ENCODE results near the gene FOXE3. TPM values are rescaled to one million over a fixed set of nuclear protein-coding genes. Genes with fewer than 3 reads are reported as not detected.

The FOXE3 gene
- total RNA-seq, 1 experiment from 2014 or later: 0.46 TPM

DNA sequence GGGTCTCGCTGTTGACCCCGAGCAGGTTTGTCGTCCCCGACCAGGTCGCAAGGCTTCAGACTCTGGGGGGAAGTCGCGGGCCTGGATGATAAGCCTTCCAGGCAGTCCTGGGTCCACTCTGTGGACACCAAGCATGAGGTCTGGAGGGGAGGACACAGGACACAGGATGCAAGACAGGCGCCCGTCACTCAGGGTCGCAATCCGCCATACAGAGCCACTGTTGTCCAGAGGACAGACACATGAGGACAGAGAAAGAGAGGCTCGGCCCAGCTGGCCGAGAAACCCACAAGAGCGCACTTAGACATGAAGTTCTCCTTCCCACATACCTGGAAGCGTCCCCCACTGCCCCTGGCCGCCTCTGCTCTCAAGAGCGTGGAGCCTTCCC lies 16.9 kb downstream of the FOXE3 start:
- TF ChIP-seq CTCF (IDR thresholded peaks at IDR 0.05) (no peak), TCF7L2 (IDR thresholded peaks at IDR 0.05; ENCODE audit: low read depth, low read length) (no peak), POLR2AphosphoS5 (IDR thresholded peaks at IDR 0.05; ENCODE audit: low read depth, low read length) (no peak), SIN3A (IDR thresholded peaks at IDR 0.05; ENCODE audit: borderline replicate concordance, insufficient read depth, low read depth, low read length) (no peak)
- TF ChIP-seq, protein P1, sequence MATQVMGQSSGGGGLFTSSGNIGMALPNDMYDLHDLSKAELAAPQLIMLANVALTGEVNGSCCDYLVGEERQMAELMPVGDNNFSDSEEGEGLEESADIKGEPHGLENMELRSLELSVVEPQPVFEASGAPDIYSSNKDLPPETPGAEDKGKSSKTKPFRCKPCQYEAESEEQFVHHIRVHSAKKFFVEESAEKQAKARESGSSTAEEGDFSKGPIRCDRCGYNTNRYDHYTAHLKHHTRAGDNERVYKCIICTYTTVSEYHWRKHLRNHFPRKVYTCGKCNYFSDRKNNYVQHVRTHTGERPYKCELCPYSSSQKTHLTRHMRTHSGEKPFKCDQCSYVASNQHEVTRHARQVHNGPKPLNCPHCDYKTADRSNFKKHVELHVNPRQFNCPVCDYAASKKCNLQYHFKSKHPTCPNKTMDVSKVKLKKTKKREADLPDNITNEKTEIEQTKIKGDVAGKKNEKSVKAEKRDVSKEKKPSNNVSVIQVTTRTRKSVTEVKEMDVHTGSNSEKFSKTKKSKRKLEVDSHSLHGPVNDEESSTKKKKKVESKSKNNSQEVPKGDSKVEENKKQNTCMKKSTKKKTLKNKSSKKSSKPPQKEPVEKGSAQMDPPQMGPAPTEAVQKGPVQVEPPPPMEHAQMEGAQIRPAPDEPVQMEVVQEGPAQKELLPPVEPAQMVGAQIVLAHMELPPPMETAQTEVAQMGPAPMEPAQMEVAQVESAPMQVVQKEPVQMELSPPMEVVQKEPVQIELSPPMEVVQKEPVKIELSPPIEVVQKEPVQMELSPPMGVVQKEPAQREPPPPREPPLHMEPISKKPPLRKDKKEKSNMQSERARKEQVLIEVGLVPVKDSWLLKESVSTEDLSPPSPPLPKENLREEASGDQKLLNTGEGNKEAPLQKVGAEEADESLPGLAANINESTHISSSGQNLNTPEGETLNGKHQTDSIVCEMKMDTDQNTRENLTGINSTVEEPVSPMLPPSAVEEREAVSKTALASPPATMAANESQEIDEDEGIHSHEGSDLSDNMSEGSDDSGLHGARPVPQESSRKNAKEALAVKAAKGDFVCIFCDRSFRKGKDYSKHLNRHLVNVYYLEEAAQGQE (IDR thresholded peaks at IDR 0.05; ENCODE audit: insufficient read depth in 1 of 2, low read depth in 2 of 2, low read length in 1 of 2): no peak
- intact Hi-C loops (cut with micrococcal nuclease; ENCODE audit: unreplicated experiment) (no loop called here), in situ Hi-C loops (cut with HindIII; ENCODE audit: low pct_unique_long_range_greater_than_20kb, low sequenced_read_pairs) (no loop called here)
- H3K27ac ChIP-seq (ENCODE audit: low read length): no peak overlapping the region
- DNase-seq (ENCODE audit: low read depth, low spot score) (no peak), ATAC-seq (no peak)
- ChIA-PET CTCF (interaction anchor here (0.6 to 1.0 kb wide), 2 partner anchors 293 to 297 kb away, joined by 3 to 4 read pairs; no protein-coding TSS in a partner anchor), POLR2A (interaction anchor here (0.6 kb wide), 1 partner anchor 61 kb away, joined by 5 read pairs; no protein-coding TSS in a partner anchor)
- H3K4me1 ChIP-seq (ENCODE audit: control insufficient read depth, insufficient read depth, low read length): peaks cover 26% of the 10 kb centered on the region
- H3K36me3 ChIP-seq (ENCODE audit: control insufficient read depth, insufficient read depth, low read length): no peaks in the 10 kb centered on the region; the same call in 1 of the 2 replicates
- H3K27me3 ChIP-seq (ENCODE audit: control insufficient read depth, insufficient read depth, low read length): no peaks in the 10 kb centered on the region
- no peak overlapping the region for H3K4me3 ChIP-seq (ENCODE audit: low read depth in 2 of 2, low read length in 2 of 2)
- BruUV-seq (replicated peaks): no TSS peak
- H3K9me3 ChIP-seq (ENCODE audit: control insufficient read depth, insufficient read depth, low read depth, low read length): no peaks in the 10 kb centered on the region

GRCh38 chr1:47433477-47434050 lies 17.5 kb downstream of the FOXE3 start:
- in situ Hi-C loops (cut with HindIII; ENCODE audit: low pct_unique_long_range_greater_than_20kb, low sequenced_read_pairs) (no loop called here), intact Hi-C loops (cut with micrococcal nuclease; ENCODE audit: unreplicated experiment) (no loop called here)
- no peaks in the 10 kb centered on the region for H3K27me3 ChIP-seq (ENCODE audit: control insufficient read depth, insufficient read depth, low read length)
- peaks cover 26% of the 10 kb centered on the region for H3K4me1 ChIP-seq (ENCODE audit: control insufficient read depth, insufficient read depth, low read length)
- ChIA-PET POLR2A (interaction anchor here (0.6 kb wide), 3 partner anchors 29 to 232 kb away, joined by 3 to 4 read pairs (median 4); no protein-coding TSS in a partner anchor), CTCF (interaction anchor here (0.6 to 5.0 kb wide), 3 partner anchors 276 to 316 kb away, joined by 3 to 58 read pairs (median 3); no protein-coding TSS in a partner anchor)
- no peak for ATAC-seq
- no peaks in the 10 kb centered on the region; the same call in 1 of the 2 replicates for H3K36me3 ChIP-seq (ENCODE audit: control insufficient read depth, insufficient read depth, low read length)
- BruUV-seq (replicated peaks): no TSS peak
- TF ChIP-seq POLR2AphosphoS5 (IDR thresholded peaks at IDR 0.05; ENCODE audit: low read depth, low read length): no peak
- no peak overlapping the region for H3K27ac ChIP-seq (ENCODE audit: low read length)
- H3K4me3 ChIP-seq (ENCODE audit: low read depth in 2 of 2, low read length in 2 of 2): no peak overlapping the region
- H3K9me3 ChIP-seq (ENCODE audit: control insufficient read depth, insufficient read depth, low read depth, low read length): no peaks in the 10 kb centered on the region
- no peak for DNase-seq (ENCODE audit: low read depth, low spot score)
